Liver (tissue), 9 donors: ENCODE data around the gene TMEM184A. TPM values are rescaled to one million over a fixed set of nuclear protein-coding genes. Genes with fewer than 3 reads are reported as not detected.
A peak's percentile ranks its signal among the peaks of the same experiment; 100 is the strongest.

Source experiments
- DNase-seq: peaks from one replicate; pipeline ENCODE4 v3.0.0-alpha.2; 2017; ENCODE audit warnings: low spot score
- H3K27ac ChIP-seq, 2 donors: one replicate each; pipeline ENCODE4 v1.7.0; 2013; ENCODE audit warnings: inconsistent platforms in 2 of 2, low read length in 2 of 2, control low read depth in 1 of 2, low read depth in 1 of 2, mild to moderate bottlenecking in 1 of 2
- H3K27me3 ChIP-seq, 4 donors: one replicate each; pipeline versions ENCODE4 v1.6.1 to v1.7.0; 2013; ENCODE audit warnings: low read length in 3 of 4, inconsistent platforms in 1 of 4, mild to moderate bottlenecking in 1 of 4, moderate library complexity in 1 of 4; ENCODE audit not compliant: control insufficient read depth in 4 of 4, insufficient read depth in 4 of 4
- H3K36me3 ChIP-seq, 4 donors: one replicate each; pipeline versions ENCODE4 v1.6.1 to v1.7.0; 2013; ENCODE audit warnings: low read length in 3 of 4, mild to moderate bottlenecking in 3 of 4, low read depth in 1 of 4, moderate library complexity in 1 of 4; ENCODE audit not compliant: control insufficient read depth in 4 of 4, insufficient read depth in 3 of 4
- H3K4me1 ChIP-seq, 4 donors: one replicate each; pipeline versions ENCODE4 v1.6.1 to v1.7.0; 2013; ENCODE audit warnings: low read length in 3 of 4, mild to moderate bottlenecking in 3 of 4, moderate library complexity in 1 of 4; ENCODE audit not compliant: control insufficient read depth in 4 of 4, insufficient read depth in 4 of 4
- H3K4me3 ChIP-seq, 3 donors: one replicate each; pipeline versions ENCODE4 v1.6.1 to v1.7.0; 2013; ENCODE audit warnings: low read length in 3 of 3, control low read depth in 1 of 3, low read depth in 1 of 3, mild to moderate bottlenecking in 1 of 3
- H3K9ac ChIP-seq, 2 donors: one replicate each; pipeline ENCODE4 v1.7.0; 2013; ENCODE audit warnings: low read length in 2 of 2, mild to moderate bottlenecking in 2 of 2, moderate library complexity in 2 of 2, control low read depth in 1 of 2, low read depth in 1 of 2
- H3K9me3 ChIP-seq, 4 donors: one replicate each; pipeline versions ENCODE4 v1.6.1 to v1.7.0; 2013; ENCODE audit warnings: low read length in 3 of 4; ENCODE audit not compliant: control insufficient read depth in 4 of 4
- FOXA1 ChIP-seq: IDR thresholded peaks from 2 replicates; pipeline ENCODE4 v1.6.1; 2016; ENCODE audit warnings: antibody characterized with exemption
- FOXA2 ChIP-seq: IDR thresholded peaks from 2 replicates; pipeline ENCODE4 v1.6.1; 2016; ENCODE audit warnings: antibody characterized with exemption
- HNF4A ChIP-seq, 2 donors: conservative IDR thresholded peaks; 2 replicates each; pipeline ENCODE4 v1.6.1; 2016; ENCODE audit warnings: antibody characterized with exemption in 2 of 2, mild to moderate bottlenecking in 2 of 2
- JUND ChIP-seq, 2 donors: IDR thresholded peaks; 2 replicates each; pipeline ENCODE4 v1.6.1; 2016; ENCODE audit warnings: antibody characterized with exemption in 2 of 2
- NR2F2 ChIP-seq: IDR thresholded peaks from 2 replicates; pipeline ENCODE4 v1.6.1; 2016; ENCODE audit warnings: antibody characterized with exemption
- RAD21 ChIP-seq, 2 donors: IDR thresholded peaks; 2 replicates each; pipeline ENCODE4 v1.6.1; 2016; ENCODE audit warnings: antibody characterized with exemption in 2 of 2, mild to moderate bottlenecking in 2 of 2
- RXRA ChIP-seq, 2 donors: IDR thresholded peaks; 2 replicates each; pipeline ENCODE4 v1.6.1; 2017 to 2018; ENCODE audit warnings: antibody characterized with exemption in 2 of 2, mild to moderate bottlenecking in 1 of 2
- SP1 ChIP-seq: IDR thresholded peaks from 2 replicates; pipeline ENCODE4 v1.6.1; 2018; ENCODE audit warnings: antibody characterized with exemption, mild to moderate bottlenecking
- TAF1 ChIP-seq: conservative IDR thresholded peaks from 2 replicates; pipeline ENCODE4 v1.6.1; 2016; ENCODE audit warnings: antibody characterized with exemption, mild to moderate bottlenecking
- YY1 ChIP-seq: IDR thresholded peaks from 2 replicates; pipeline ENCODE4 v1.6.1; 2016; ENCODE audit warnings: antibody characterized with exemption, mild to moderate bottlenecking
- WGBS: extraction: QIAGEN DNeasy Blood & Tissue Kit; methylation state at CpG from one replicate; pipeline ENCODE4 v1.1.7; 2013; 5-methylcytosine and 5-hydroxymethylcytosine counted together
- polyA plus RNA-seq, 2 donors: library from polyadenylated mRNA; stranded (reverse) in 1 of 2; unstranded in 1 of 2; fragments of 200-250 nt in 1 of 2; fragments of >200 nt in 1 of 2; fragmentation: Nextera tagmentation in 1 of 2; extraction: Ambion mirVana in 1 of 2; gene quantifications; one replicate each; pipeline versions ENCODE4 v1.2.1 to v1.2.3, GENCODE V29; 2013 to 2015
- total RNA-seq, 2 donors: library from RNA; depleted of rRNA; stranded (reverse); fragments of >200 nt; gene quantifications; one replicate each; pipeline ENCODE4 v1.2.3, GENCODE V29; 2014
- TF ChIP-seq, protein P1 (sequence below): IDR thresholded peaks from 2 replicates; pipeline ENCODE4 v1.6.1; 2016; ENCODE audit warnings: antibody characterized with exemption, mild to moderate bottlenecking
- TF ChIP-seq, protein P2 (sequence below): IDR thresholded peaks from 2 replicates; pipeline ENCODE4 v1.6.1; 2016; ENCODE audit warnings: antibody characterized with exemption
- TF ChIP-seq, protein P3 (sequence below): IDR thresholded peaks from 2 replicates; pipeline ENCODE4 v1.6.1; 2016; ENCODE audit warnings: antibody characterized with exemption
- donor health status: healthy.
- donor health status: healthy.
- donor health status: healthy.
- donor health status: healthy.
- donor health status: healthy.

TMEM184A gene
- total and polyA plus RNA-seq, 4 donors = 1.6 to 12.6 (median 11.4) TPM

DNA sequence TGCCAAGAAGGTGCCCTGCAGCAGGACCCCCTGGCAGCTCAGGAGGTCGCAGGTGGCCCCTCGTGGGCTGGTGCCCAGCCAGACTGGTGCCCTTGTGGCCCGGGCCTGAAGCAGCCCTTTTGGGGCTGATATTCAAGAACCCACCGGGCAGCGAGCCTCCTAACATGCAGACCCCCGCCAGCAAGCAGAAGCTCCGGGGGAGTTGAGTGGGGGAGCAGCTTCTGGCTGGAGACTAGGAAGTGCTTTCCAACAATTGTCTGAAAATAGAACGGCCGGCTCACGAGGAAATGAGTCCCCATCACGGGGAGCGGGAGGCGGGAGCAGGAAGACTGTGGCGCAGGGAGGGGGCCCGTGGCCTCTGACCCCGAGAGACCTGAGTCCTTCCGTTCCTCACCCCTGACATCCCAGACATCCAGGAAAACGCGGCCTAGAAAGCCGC lies 42.3 kb downstream of the TMEM184A start:
- TF ChIP-seq FOXA1 (no peak), SP1 (no peak), FOXA2 (no peak), RXRA (IDR thresholded peaks at IDR 0.05) (no peak), RAD21 (IDR thresholded peaks at IDR 0.05) (no peak), NR2F2 (peak; percentile 92)
- TF ChIP-seq, protein P1, sequence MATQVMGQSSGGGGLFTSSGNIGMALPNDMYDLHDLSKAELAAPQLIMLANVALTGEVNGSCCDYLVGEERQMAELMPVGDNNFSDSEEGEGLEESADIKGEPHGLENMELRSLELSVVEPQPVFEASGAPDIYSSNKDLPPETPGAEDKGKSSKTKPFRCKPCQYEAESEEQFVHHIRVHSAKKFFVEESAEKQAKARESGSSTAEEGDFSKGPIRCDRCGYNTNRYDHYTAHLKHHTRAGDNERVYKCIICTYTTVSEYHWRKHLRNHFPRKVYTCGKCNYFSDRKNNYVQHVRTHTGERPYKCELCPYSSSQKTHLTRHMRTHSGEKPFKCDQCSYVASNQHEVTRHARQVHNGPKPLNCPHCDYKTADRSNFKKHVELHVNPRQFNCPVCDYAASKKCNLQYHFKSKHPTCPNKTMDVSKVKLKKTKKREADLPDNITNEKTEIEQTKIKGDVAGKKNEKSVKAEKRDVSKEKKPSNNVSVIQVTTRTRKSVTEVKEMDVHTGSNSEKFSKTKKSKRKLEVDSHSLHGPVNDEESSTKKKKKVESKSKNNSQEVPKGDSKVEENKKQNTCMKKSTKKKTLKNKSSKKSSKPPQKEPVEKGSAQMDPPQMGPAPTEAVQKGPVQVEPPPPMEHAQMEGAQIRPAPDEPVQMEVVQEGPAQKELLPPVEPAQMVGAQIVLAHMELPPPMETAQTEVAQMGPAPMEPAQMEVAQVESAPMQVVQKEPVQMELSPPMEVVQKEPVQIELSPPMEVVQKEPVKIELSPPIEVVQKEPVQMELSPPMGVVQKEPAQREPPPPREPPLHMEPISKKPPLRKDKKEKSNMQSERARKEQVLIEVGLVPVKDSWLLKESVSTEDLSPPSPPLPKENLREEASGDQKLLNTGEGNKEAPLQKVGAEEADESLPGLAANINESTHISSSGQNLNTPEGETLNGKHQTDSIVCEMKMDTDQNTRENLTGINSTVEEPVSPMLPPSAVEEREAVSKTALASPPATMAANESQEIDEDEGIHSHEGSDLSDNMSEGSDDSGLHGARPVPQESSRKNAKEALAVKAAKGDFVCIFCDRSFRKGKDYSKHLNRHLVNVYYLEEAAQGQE = no peak
- TF ChIP-seq, protein P2, sequence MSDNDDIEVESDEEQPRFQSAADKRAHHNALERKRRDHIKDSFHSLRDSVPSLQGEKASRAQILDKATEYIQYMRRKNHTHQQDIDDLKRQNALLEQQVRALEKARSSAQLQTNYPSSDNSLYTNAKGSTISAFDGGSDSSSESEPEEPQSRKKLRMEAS = no peak
- Histone ChIP-seq H3K4me3 (no peak overlapping the region), H3K4me1 (peaks cover 0 to 2% (median 0%) of the 10 kb centered on the region in 4 donors), H3K9ac (no peak overlapping the region), H3K27ac (peak overlapping the region; percentile 31 to 54), H3K9me3 (no peaks in the 10 kb centered on the region), H3K27me3 (no peaks in the 10 kb centered on the region), H3K36me3 (no peaks in the 10 kb centered on the region)
- 47% methylated on average over 20 of the region's 20 CpGs for WGBS
- no peak for DNase-seq

DNA sequence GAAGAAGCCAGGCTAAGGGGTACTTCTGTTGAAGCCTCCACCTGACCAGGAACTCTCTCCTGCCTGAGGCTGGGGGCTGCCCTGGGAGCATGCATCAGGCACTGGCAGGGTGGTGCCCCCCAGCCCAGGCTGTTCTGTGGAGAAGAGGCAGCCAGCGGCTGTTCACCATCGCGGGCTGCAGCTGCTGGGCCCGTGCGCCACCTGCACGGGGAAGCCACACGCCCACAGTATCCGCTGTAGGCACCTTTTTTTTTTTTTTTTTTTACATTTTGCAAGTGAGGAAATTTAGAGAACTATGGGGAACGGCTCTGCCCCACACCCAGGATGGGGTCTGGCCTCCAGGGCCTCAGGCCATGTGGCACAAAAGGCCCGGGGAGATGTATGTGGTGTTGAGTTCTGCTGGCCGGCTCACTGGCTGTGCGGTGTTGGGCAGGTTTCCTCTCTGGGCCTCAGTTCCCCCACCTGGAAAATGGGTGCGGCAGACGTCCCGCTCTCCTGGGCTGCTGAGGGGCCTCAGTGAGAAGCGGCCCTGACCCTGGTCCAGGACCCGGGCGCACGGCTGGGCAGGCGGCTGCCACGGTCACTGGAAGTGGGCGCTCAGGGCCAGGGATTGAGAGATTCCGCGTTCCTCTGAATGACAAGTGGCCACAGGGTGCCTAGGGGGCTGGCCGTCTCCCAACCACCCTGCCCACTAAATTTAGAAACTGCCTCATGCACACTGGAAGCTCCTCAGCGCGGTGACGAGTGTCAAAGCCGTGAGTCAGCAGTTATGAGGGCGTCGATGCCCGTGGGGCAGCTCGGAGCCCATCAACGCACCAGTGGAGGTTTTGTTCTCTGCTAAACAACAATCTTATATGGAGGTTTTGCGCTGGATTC lies 43.0 kb downstream of the TMEM184A start:
- Histone ChIP-seq H3K27ac (peak overlapping the region; percentile 31 to 54), H3K36me3 (no peaks in the 10 kb centered on the region), H3K9ac (no peak overlapping the region), H3K4me1 (peaks cover 0 to 2% (median 0%) of the 10 kb centered on the region in 4 donors), H3K9me3 (no peaks in the 10 kb centered on the region), H3K27me3 (no peaks in the 10 kb centered on the region), H3K4me3 (no peak overlapping the region)
- TF ChIP-seq HNF4A (conservative IDR thresholded peaks at IDR 0.05) (no peak), JUND (IDR thresholded peaks at IDR 0.05) (no peak), RXRA (IDR thresholded peaks at IDR 0.05) (no peak), TAF1 (no peak), YY1 (no peak), NR2F2 (no peak)
- TF ChIP-seq, protein P3, sequence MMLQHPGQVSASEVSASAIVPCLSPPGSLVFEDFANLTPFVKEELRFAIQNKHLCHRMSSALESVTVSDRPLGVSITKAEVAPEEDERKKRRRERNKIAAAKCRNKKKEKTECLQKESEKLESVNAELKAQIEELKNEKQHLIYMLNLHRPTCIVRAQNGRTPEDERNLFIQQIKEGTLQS = no peak
- DNase-seq = no peak
- WGBS = 70% methylated on average over 35 of the region's 35 CpGs
